NCI-H1417 (cell line): ENCODE data around the gene UNCX.
"Not testable (repeated sequence)": the region's sequence is repeated elsewhere in the genome, so short reads cannot be mapped to it uniquely, and the experiment has no call there.

Source experiments
- DNase-seq, 3 experiments: peaks; one replicate each; lab custom pipeline; 2025; lab: John Stamatoyannopoulos, UW

The UNCX gene

DNA sequence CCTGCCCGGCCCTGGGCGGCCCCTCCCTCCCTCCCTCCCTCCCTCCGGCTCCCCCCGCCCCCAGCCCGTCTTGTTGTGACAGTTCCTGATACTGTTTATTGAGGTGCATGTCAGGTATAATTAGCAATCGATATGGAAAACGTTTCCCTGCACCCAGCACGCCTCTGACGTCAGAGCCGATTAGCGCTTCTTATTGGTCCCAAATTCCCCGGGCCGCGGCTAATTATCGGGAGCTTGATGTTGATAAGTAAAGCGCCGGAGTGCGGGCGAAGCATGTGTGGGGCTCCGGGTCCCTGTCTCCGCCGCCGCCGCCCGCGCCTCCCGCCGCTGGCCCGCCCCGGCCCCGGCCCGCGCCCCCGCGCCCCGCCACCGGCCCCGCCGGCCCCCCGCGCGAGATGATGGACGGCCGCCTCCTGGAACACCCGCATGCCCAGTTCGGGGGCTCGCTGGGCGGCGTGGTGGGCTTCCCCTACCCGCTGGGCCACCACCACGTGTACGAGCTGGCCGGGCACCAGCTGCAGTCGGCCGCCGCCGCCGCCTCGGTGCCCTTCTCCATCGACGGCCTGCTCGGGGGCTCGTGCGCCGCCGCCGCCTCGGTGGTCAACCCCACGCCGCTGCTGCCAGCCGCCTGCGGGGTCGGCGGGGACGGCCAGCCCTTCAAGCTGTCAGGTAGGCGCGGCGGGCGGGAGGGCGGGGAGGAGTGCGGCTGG, at the start of gene UNCX:
Gene UNCX (plus strand): TSS at position 250 of the 710 bp plus-strand sequence. CDS start 146 bp downstream, at position 396.
- peak in 1 of 3 experiments; percentile 64 for DNase-seq

DNA sequence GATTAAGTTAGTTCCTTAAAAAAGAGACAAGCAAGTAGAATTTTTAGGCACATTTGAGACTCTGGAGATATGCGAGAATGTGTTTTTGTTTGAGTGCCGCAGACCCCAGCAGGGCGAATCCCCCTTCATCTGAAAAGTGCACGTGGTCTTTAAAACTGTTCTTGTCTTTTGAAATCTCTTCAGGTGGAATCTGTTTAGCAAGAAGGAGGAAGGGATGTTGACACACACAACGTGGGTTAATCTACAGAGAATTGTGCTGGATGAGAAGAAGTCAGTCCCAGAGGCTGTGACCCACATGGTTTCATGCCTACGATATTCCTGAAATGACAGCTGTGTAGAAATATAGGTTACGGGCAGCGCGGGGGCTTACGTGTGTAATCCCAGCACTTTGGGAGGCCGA, 45.5 kb upstream of the UNCX start:
- no peak for DNase-seq

DNA sequence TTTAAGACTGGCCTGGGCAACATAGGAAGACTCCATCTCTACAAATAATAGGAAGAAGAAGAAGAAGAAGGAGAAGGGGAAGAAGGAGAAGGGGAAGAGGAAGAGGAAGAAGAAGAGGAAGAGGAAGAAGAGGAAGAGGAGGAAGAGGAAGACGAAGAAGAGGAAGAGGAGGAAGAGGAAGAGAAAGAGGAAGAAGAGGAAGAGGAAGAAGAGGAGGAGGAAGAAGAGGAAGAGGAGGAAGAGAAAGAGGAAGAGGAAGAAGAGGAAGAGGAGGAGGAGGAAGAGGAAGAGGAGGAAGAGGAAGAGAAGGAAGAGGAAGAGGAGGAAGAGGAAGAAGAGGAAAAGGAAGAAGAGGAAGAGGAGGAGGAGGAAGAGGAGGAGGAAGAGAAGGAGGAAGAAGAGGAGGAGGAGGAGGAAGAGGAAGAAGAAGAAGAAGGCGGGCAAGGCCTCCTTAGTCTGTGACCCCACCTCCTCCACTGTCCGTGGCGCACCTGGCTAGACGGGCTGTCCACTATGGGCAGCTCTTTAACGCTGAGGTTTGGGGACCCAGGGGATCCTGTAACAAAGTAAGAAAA, 43.9 kb upstream of the UNCX start:
- no peak for DNase-seq

DNA sequence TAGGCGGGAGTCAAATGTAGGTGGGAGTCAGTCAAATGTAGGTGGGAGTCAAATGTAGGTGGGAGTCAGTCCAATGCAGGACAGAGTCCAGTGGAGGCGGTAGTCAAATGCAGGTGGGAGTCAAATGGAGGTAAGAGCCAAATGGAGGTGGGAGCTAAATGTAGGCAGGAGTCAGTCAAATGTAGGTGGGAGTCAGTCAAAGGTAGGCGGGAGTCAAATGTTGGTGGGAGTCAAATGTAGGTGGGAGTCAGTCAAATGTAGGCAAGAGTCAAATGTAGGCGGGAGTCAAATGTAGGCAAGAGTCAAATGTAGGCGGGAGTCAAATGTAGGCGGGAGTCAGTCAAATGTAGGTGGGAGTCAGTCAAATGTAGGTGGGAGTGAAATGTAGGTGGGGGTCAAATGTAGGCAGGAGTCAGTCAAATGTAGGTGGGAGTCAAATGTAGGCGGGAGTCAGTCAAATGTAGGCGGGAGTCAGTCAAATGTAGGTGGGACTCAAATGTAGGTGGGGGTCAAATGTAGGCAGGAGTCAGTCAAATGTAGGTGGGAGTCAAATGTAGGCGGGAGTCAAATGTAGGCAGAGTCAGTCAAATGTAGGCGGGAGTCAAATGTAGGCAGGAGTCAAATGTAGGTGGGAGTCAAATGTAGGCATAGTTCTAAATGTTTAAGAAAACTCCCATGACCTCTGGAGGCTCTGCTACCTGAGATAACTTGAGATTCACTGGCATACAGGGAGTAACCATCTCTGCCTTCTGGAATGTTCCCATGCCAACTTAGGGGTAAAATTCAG, 42.5 kb upstream of the UNCX start:
- DNase-seq, result no peak

DNA sequence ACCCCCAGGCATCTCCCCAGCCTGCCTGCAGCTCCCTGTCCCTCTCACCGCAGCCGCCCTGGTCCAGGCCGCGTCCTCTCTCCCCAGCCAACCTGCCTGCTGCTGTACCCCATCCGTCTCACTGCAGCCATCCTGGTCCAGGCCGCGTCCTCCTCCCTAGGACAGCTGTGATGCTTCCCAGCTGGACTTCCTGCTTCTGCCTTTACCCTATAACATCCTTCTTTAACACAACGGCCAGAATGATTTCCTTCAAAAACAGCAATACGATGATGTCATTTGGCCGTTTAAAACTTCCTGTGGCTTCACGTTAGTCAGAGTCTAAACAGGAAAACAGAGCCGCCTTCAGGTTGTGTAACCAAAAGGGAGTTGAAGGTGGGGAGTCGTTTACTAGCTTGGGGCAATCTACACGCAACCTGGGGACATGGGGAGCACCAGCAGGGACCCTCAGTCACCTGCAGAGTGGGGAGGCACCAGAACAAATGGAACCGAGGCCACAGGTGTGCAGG, 40.4 kb upstream of the UNCX start:
- no peak for DNase-seq

DNA sequence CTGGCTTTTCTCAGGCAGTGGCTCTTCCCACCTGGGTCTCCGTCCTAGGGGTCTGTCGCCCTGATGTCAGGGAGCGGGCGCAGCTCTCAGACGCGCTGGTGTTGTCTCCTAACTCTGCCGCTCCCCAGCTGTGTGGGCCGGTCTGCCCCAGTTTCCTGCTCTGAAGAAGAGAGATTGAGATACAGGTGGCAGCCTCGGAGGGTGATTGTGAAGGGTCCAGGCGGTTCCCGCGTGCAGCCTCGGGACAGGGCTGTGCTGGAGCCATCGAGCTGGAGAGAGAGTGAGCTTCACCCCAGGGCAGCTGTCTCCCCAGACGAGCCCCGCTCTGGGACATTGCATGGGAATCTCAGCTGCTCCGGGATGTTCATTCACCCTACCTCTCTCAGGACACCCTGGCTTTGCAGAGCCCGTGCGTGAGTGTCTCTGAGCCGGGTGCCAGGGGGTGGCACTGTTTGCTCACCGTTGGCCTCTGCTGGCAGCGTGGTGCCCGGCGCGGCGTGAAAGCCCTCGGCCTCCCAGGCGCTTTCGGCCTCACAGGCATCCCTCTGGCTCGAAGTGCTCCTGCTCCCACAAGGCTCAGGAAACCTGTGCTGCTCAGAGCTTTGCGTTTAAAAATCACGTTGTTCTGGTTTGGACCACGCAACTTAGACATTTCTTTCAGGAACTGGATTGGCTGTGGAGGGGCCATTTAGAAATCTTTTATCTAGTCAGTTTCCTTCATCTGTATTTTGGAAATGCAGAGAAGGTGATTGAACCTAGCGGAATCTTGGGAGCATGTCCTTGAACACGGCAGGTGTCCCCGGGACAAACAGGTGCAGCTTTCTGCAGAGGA, 38.9 kb upstream of the UNCX start:
- DNase-seq, result peak in 2 of 3 experiments; percentile 68 to 86

DNA sequence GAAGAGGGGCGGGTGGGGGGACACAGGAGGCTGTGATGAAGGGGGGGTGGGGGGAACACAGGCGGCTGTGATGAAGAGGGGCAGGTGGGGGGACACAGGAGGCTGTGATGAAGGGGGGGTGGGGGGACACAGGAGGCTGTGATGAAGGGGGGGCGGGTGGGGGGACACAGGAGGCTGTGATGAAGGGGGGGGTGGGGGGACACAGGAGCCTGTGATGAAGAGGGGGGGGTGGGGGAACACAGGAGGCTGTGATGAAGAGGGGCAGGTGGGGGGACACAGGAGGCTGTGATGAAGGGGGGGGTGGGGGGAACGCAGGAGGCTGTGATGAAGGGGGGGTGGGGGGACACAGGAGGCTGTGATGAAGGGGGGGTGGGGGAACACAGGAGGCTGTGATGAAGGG, 36.2 kb upstream of the UNCX start:
- DNase-seq, result not testable (repeated sequence)

DNA sequence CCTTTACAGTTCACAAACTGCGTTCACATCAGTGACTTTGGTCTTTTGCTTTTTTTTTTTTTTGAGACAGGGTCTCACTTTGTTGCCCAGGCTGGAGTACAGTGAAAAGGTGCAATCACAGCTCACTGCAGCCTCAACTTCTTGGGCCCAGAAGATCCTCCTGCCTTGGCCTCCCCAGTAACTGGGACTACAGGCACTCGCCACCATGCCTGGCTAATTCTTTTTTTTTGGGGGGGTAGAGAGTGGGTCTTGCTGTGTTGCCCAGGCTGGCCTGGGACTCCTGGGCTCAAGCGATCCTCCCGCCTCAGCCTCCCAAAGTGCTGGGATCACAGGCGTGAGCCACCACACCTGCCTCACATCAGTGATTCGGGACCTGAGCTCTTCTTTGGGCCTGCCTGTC, 35.7 kb upstream of the UNCX start:
- no peak for DNase-seq

DNA sequence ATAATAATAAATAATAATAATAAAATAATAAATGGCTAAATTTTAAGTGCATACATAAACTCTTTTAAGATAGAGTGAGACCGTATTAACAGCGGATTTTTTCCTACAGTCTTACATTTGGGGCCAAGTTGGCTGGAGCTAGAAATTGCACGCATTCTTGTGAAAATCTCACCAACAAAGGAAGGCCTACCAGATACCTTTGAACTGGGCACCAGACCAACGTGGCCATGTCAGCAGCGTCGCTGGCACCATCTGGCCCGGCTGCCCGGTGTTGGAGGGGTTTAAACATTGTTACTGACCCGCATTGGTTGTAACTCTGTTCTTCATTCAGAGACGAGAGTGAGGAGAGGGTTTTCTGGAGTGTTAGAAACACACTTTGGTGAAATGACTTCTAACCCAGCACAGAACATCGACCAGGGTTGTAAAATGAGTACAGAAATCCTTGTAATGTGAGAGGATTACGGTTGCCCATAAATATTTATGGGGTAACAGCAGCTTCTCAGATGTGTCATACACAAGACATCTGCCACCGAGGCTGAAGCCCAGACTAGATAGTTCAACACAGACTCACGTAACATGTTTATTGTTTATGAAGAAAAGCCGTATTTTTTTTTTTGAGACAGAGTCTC, 34.6 kb upstream of the UNCX start:
- no peak for DNase-seq

DNA sequence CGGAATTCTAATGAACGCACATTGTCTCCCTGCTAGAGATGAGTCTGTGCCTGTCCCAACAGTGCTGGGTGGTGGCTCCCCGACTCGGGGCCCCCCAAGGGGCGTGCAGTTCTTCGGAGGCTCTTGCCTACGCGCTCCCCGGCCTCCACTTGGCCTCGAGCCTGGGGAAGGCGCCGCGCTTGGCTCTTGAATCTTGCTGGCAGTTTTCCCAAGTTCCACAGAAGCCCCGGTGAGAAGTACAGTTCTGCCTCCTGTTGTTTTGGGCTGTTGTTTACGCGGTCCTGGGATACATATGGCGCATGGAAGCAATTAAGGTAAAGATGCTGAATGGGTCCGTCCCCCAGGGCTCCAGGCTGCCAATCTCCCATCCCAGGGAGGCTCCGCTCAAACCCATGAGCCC, 32.6 kb upstream of the UNCX start:
- DNase-seq, result no peak

DNA sequence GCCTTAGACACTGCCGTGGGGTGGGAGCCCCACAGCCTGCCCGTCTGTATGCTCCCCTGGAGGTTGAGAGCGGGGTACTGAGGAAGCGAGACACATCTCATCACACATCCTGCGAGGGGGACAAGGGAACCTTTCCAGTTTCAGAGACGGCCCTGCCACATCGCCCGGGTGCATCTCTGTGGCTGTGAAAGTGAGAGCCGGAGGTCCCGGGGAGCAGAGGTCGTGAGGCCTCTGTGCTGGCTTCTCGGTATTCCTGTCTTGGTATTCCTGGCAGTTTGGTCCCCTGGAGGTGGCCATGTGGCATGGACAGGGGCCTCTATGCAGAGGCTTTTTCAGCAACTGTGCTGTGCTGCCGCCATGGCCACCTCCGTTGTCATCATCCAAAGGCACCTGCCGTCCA, 30.8 kb upstream of the UNCX start:
- DNase-seq, result no peak

DNA sequence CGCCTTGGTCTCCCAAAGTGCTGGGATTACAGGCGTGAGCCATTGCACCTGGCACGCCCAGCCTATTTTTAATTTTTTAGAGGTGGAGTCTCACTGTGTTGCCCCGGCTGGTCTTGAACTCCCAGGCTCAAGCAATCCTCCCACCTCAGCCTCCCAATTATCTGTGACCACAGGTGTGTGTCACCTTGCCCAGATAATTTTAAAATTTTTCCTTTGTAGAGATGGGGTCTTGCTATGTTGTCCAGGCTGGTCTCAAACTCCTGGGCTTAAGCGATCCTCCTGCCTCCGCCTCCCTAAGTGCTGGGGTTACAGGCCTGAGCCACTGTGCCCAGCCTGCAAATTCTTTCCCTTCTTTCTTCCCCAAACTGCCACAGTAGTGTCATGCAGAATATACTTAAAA, 29.8 kb upstream of the UNCX start:
- not testable (repeated sequence) for DNase-seq

DNA sequence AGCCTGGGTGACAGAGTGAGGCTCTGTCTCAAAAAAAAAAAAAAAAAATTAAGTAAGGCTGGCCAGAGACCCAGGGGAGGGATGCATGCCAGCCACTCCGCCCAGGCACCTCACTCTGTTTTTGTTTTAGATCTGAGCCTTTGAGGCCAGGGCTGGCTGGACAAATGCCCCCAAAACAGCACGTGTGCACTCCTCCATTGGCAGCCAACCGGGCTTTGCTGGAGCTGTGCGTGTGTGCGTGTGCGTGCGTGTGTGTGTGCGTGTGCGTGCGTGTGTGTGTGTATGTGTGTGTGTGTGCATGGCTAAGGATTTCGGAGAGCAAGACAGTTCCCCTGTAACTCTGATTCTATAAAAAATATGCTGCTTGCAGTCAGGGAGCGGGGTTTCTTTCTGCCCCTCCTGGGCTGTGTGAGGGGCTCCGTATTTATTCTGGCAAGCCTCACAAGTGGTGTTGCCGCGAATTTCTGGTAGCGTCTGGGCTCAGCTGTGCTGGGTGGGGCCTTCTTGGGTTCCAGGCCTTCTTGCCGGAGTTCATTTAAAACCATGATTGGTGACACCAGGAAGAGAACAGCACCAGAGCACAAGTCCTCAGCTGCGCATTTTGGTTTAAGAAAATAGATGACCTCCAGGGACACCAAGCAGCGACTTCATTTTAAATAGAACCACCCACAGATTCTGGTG, 28.1 kb upstream of the UNCX start:
- DNase-seq, result no peak

DNA sequence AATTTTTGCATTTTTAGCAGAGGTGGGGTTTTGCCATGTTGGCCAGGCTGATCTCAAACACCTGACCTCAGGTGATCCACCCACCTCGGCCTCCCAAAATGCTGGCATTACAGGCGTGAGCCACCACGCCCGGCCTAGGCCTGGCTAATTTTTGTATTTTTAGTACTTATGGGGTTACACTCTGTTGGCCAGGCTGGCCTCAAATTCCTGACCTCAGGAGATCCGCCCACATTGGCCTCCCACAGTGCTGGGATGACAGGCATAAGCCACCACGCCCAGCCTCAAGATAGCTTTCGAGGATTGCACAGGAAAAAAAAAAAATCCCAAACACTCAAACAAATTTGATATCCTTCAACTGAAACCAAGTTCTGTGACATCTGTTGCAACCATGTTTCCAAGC, 26.9 kb upstream of the UNCX start:
- DNase-seq, result not testable (repeated sequence)

DNA sequence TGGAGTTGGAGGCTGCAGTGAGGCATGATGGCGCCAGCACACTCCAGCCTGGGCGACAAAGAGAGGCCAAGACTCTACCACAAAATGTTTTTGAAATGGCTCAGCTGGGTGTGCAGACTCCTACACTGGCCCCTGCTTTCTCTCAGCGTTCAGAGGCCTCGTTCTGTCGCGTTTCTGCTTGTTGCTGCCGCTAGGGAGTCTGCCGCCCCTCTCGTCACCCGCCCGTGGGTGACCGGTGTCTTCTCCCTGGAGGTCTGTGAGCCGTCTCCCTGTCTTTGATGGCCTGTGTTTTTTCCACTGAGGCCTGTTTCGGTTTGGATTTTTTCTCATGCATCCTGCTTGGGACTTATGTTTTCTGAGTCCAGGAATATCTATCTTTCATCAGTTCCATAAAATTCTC, 23.6 kb upstream of the UNCX start:
- no peak for DNase-seq

DNA sequence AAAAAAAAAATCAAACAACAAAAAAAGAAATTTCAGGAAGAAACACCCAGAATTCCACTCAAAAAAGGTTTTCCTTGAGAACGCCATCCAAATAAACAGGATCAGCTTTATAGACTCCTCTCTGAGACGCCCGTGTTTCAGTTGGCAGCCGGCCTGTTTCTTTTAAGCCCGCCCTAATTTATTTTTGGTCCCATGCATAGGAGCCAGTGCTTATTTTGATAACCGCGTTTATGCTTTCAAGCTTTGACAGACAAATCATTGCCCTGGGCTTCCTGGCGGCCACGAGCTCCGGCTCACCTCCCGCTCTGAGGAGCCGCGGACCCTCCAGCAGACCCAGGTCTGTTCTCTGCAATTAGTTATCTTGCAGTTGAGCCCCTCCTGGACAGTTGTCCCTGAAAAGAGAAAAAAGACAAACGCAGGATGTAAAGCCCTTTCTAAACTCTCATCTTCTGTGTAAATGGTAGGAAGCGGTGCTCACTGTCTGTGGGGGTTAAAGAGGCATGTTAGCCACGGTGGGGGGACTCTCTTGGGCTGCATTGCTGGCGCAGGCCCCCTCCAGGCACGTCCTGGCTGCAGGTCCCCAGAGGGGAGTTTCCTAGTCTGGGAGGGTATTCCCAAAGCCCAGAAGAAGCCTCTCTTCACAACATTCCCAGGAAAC, 22.2 kb upstream of the UNCX start:
- peak in 2 of 3 experiments; percentile 54 to 64 for DNase-seq

DNA sequence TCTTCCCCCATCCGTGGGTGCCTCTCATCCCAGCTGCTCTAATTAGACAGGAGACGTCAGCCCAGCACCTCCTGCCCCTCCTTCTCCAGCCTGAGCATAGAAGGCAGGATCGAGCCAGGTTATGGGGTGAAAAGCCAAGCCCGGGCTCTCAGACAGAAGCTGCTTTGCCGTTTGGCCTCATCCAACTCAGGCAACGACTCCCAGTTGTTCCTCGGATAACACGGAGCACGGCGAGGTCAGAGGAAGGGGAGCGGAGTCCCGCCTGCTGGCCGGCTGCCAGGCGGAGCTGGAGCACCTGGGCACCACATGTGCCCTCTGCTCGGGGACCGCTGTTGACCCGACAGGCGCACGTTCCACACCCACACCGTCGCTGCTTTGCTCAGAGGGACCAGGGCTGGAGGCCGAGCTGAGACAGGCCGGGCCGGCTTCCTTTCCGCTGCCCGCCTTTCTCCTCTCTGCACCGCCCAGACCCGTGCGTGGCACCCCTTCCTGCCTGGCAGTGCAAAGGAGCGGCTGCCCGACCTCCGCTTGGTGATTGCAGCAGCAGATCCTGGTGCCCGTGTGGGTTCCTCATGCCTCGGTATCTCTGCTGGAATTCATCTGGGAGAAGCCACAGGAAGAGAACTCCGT, 21.6 kb upstream of the UNCX start:
- DNase-seq, result peak in 2 of 3 experiments; percentile 69 to 80

DNA sequence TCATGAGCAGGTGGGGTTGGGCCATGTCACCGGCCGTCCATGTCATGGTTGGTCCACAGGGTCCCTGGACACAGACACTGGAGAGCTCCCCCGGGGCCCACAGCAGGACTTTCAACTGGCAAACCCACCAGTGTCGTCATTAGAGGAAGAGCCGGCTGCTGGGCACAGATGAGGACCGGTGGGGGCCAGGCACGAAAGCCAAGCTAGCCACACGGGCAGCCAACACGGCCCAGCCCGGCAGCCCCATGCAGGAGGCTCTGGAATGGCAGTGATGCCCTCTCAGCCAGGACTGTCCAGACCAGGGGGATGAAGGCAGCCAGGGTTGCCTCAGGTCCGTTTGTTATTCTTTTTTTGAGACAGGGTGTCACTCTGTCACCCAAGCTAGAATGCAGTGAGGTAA, 21.1 kb upstream of the UNCX start:
- DNase-seq, result no peak

DNA sequence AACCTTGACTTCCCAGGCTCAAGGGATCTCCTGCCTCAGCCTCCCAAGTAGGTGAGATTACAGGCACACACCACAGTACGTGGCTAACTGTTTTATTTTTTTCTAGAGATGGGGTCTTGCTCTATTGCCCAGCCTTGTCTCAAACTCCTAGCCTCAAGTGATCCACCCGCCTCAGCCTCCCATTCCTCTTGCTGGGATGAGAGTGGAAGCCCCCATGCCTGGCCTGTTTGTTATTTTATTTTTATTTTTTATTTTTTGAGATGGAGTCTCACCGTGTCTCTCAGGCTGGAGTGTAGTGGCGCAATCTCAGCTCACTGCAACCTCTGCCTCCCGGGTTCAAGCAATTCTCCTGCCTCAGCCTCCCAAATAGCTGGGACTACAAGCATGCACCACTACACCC, 20.6 kb upstream of the UNCX start:
- DNase-seq, result not testable (repeated sequence)

DNA sequence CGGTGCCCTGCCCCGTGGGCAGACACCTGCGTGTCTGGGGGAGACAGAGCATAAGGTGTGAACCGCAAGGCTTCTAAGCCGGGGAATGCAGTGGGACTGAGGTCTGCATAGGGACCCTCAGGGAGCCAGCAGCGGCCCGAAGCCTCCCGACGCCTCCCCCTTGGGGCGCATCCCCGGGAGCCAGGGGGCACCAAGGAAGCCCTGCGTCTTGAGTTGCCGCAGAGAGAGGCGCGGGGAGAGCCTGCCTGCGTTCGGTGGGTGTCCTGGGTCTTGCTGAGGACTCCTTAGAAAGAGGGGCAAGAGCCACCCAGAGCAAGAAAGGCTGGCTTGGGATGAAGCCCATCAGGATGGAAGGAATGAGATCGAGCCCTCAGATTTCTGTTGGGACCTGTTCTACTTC, 18.2 kb upstream of the UNCX start:
- no peak for DNase-seq
